Left renal cortex interstitium (tissue), 4 donors: Measurements from ENCODE around the gene IGFBP6. TPM values are rescaled to one million over a fixed set of nuclear protein-coding genes. Genes with fewer than 3 reads are reported as not detected.
"Not testable (repeated sequence)": the region's sequence is repeated elsewhere in the genome, so short reads cannot be mapped to it uniquely, and the experiment has no call there.

Experiments
- DNase-seq, 4 donors: peaks; one replicate each; pipeline ENCODE4 v3.0.0-alpha.2; 2013; ENCODE audit warnings: low read depth in 4 of 4, low spot score in 2 of 4, missing footprints in 1 of 4
- polyA plus RNA-seq, 4 donors: library from polyadenylated mRNA; unstranded; fragments of 120-200 nt; gene quantifications; one replicate each; pipeline ENCODE4 v1.2.1, GENCODE V29; 2013; ENCODE audit not compliant: insufficient read length in 4 of 4

Gene IGFBP6
- polyA plus RNA-seq, 4 donors, result 11.2 to 22.5 (median 14.4) TPM

- not testable (repeated sequence) for DNase-seq
Observed at GRCh38 chr12:53094796-53095595, 2.5 kb upstream of the IGFBP6 start.

GRCh38 chr12:53095596-53095895, 1.9 kb upstream of the IGFBP6 start:
- DNase-seq, result not testable (repeated sequence)

- DNase-seq, result no peak
Observed at GRCh38 chr12:53096089-53096741, 1.3 kb upstream of the IGFBP6 start.

GRCh38 chr12:53096759-53097158, 708 bp upstream of the IGFBP6 start:
- DNase-seq, result no peak

GRCh38 chr12:53097207-53097563, 282 bp upstream of the IGFBP6 start:
- no peak for DNase-seq

- DNase-seq, result no peak
Observed at GRCh38 chr12:53098354-53098981, 1.0 kb downstream of the IGFBP6 start.

GRCh38 chr12:53099071-53099882, 1.8 kb downstream of the IGFBP6 start:
- DNase-seq, result peak in 3 of 4 donors; percentile 74 to 76 (median 75)

GRCh38 chr12:53100466-53101151, 3.1 kb downstream of the IGFBP6 start:
- DNase-seq, result no peak

- DNase-seq, result no peak
Observed at GRCh38 chr12:53101266-53101665, 3.8 kb downstream of the IGFBP6 start.

- DNase-seq, result no peak
Observed at GRCh38 chr12:53101931-53102781, 4.7 kb downstream of the IGFBP6 start.

- DNase-seq, result no peak
Observed at GRCh38 chr12:53102883-53103807, 5.7 kb downstream of the IGFBP6 start, which contains the start of gene SOAT2. Gene SOAT2, plus strand, starts transcription at chr12:53103486. Its CDS starts 92 bp downstream, at chr12:53103578.

- DNase-seq, result no peak
Observed at GRCh38 chr12:53103860-53104305, 6.4 kb downstream of the IGFBP6 start.

- no peak for DNase-seq
Observed at GRCh38 chr12:53105256-53105655, 7.8 kb downstream of the IGFBP6 start.

GRCh38 chr12:53105712-53106439, 8.4 kb downstream of the IGFBP6 start:
- no peak for DNase-seq

GRCh38 chr12:53107122-53107521, 9.7 kb downstream of the IGFBP6 start:
- DNase-seq, result no peak

- not testable (repeated sequence) for DNase-seq
Observed at GRCh38 chr12:53112431-53112830, 15.0 kb downstream of the IGFBP6 start.

GRCh38 chr12:53113136-53113705, 15.8 kb downstream of the IGFBP6 start:
- DNase-seq, result no peak
